ENCODE data around the gene EFNA2. TPM values are rescaled to one million over a fixed set of nuclear protein-coding genes. Genes with fewer than 3 reads are reported as not detected.

EFNA2 gene
- total RNA-seq, 2 experiments from 2014 or later: not detected

GRCh38 chr19:1349211-1349610, 63.5 kb downstream of the EFNA2 start:
- no peaks in the 10 kb centered on the region for H3K27me3 Mint-ChIP-seq
- no peak overlapping the region for H3K27ac Mint-ChIP-seq
- H3K4me3 Mint-ChIP-seq: no peak overlapping the region
- DNase-seq: no peak
- H3K36me3 Mint-ChIP-seq: no peaks in the 10 kb centered on the region
- H3K4me1 Mint-ChIP-seq: peaks cover 7% of the 10 kb centered on the region
- no peaks in the 10 kb centered on the region for H3K9me3 Mint-ChIP-seq

GRCh38 chr19:1350867-1351266, 65.2 kb downstream of the EFNA2 start:
- Mint-ChIP-seq H3K27ac (no peak overlapping the region), H3K9me3 (no peaks in the 10 kb centered on the region), H3K27me3 (no peaks in the 10 kb centered on the region), H3K4me1 (peaks cover 6% of the 10 kb centered on the region), H3K36me3 (no peaks in the 10 kb centered on the region), H3K4me3 (no peak overlapping the region)
- no peak for DNase-seq

Other genes with a start within 250 kb of the EFNA2 start
- 10 to 100 TPM in 1 of 2 experiments, 1 to 10 TPM in 1; 9.8 to 11.2 TPM for gene ABCA7, start 245.8 kb upstream of the EFNA2 start, total RNA-seq
- gene ARHGAP45, start 218.7 kb upstream of the EFNA2 start, total RNA-seq: 100 to 1,000 TPM; 113 to 122 TPM
- gene POLR2E, start 190.5 kb upstream of the EFNA2 start, total RNA-seq: 100 to 1,000 TPM; 290 to 291 TPM
- 100 to 1,000 TPM; 225 to 231 TPM for gene GPX4, start 181.9 kb upstream of the EFNA2 start, total RNA-seq
- 10 to 100 TPM; 50.5 to 51.6 TPM for gene SBNO2, start 111.6 kb upstream of the EFNA2 start, total RNA-seq
- 10 to 100 TPM; 54.7 to 55.8 TPM for gene STK11, start 80.1 kb upstream of the EFNA2 start, total RNA-seq
- under 1 TPM; 0.33 to 0.46 TPM for gene CBARP, start 47.9 kb upstream of the EFNA2 start, total RNA-seq
- 100 to 1,000 TPM; 175 to 177 TPM for gene ATP5F1D, start 44.1 kb upstream of the EFNA2 start, total RNA-seq
- 10 to 100 TPM; 29.3 to 29.6 TPM for gene MIDN, start 37.3 kb upstream of the EFNA2 start, total RNA-seq
- 100 to 1,000 TPM; 208 to 216 TPM for gene CIRBP, start 16.5 kb upstream of the EFNA2 start, total RNA-seq
- 100 to 1,000 TPM in 1 of 2 experiments, 10 to 100 TPM in 1; 99.8 to 101 TPM for gene FAM174C, start 10.3 kb upstream of the EFNA2 start, total RNA-seq
- 100 to 1,000 TPM in 1 of 2 experiments, 10 to 100 TPM in 1; 98.7 to 101 TPM for gene NDUFS7, start 98.0 kb downstream of the EFNA2 start, total RNA-seq
- gene GAMT, start 115.7 kb downstream of the EFNA2 start, total RNA-seq: 10 to 100 TPM; 36.5 to 37.6 TPM
- gene DAZAP1, start 121.7 kb downstream of the EFNA2 start, total RNA-seq: 100 to 1,000 TPM; 287 to 297 TPM
- gene RPS15, start 152.5 kb downstream of the EFNA2 start, total RNA-seq: 1,000 to 10,000 TPM; 1,472 to 1,524 TPM
- gene APC2, start 164.2 kb downstream of the EFNA2 start, total RNA-seq: under 1 TPM; 0.21 to 0.26 TPM
- gene C19orf25, start 193.3 kb downstream of the EFNA2 start, total RNA-seq: 10 to 100 TPM; 27.0 to 28.7 TPM
- gene PCSK4, start 204.5 kb downstream of the EFNA2 start, total RNA-seq: 1 to 10 TPM; 1.5 to 1.7 TPM
- gene REEP6, start 205.3 kb downstream of the EFNA2 start, total RNA-seq: 1 to 10 TPM; 1.3 to 1.8 TPM
- gene ADAMTSL5, start 227.1 kb downstream of the EFNA2 start, total RNA-seq: 1 to 10 TPM; 1.1 to 1.5 TPM
- gene PLK5, start 238.2 kb downstream of the EFNA2 start, total RNA-seq: not detected